HG02870 (cell line): ENCODE measurements around the gene TNIP3.
A peak's percentile ranks its signal among the peaks of the same experiment; 100 is the strongest.
"Not testable (repeated sequence)": the region's sequence is repeated elsewhere in the genome, so short reads cannot be mapped to it uniquely, and the experiment has no call there.

Source experiments
- ATAC-seq: cut with Tn5 transposase; IDR thresholded peaks from one replicate; pipeline ENCODE4 v1.9.1; 2021; ENCODE audit warnings: mild to moderate bottlenecking, moderate library complexity; ENCODE audit not compliant: unreplicated experiment

Gene TNIP3

GRCh38 chr4:121180558-121180957 is 16.4 kb upstream of the TNIP3 start:
- ATAC-seq = no peak

- ATAC-seq = no peak
Measured at GRCh38 chr4:121177246-121178137, 13.4 kb upstream of the TNIP3 start.

GRCh38 chr4:121176082-121176934 is 12.2 kb upstream of the TNIP3 start:
- no peak for ATAC-seq

GRCh38 chr4:121171477-121171876 is 7.4 kb upstream of the TNIP3 start:
- ATAC-seq = not testable (repeated sequence)

- peak; percentile 89 for ATAC-seq
Measured at GRCh38 chr4:121168446-121169281, 4.5 kb upstream of the TNIP3 start.

- no peak for ATAC-seq
Measured at GRCh38 chr4:121166976-121167375, 2.9 kb upstream of the TNIP3 start.

GRCh38 chr4:121165206-121165605 is 1.1 kb upstream of the TNIP3 start:
- no peak for ATAC-seq

GRCh38 chr4:121156822-121157769 is 7.0 kb downstream of the TNIP3 start:
- ATAC-seq = no peak

GRCh38 chr4:121155893-121156292 is 8.2 kb downstream of the TNIP3 start:
- no peak for ATAC-seq

- peak; percentile 75 for ATAC-seq
Measured at GRCh38 chr4:121154103-121154515, 10.0 kb downstream of the TNIP3 start.

- no peak for ATAC-seq
Measured at GRCh38 chr4:121151942-121152341, 12.2 kb downstream of the TNIP3 start.

- ATAC-seq = no peak
Measured at GRCh38 chr4:121150486-121150885, 13.6 kb downstream of the TNIP3 start.

GRCh38 chr4:121150003-121150402 is 14.1 kb downstream of the TNIP3 start:
- ATAC-seq = no peak

- ATAC-seq = no peak
Measured at GRCh38 chr4:121148621-121149020, 15.5 kb downstream of the TNIP3 start.

- ATAC-seq = no peak
Measured at GRCh38 chr4:121148000-121148399, 16.1 kb downstream of the TNIP3 start.

GRCh38 chr4:121146530-121146929 is 17.6 kb downstream of the TNIP3 start:
- ATAC-seq = no peak

- ATAC-seq = no peak
Measured at GRCh38 chr4:121145430-121145829, 18.7 kb downstream of the TNIP3 start.

- ATAC-seq = no peak
Measured at GRCh38 chr4:121144021-121144420, 20.1 kb downstream of the TNIP3 start.

- ATAC-seq = no peak
Measured at GRCh38 chr4:121143131-121143530, 21.0 kb downstream of the TNIP3 start.
